ENCODE measurements around the gene GRM7. TPM values are rescaled to one million over a fixed set of nuclear protein-coding genes. Genes with fewer than 3 reads are reported as not detected.

Gene GRM7
- not detected in 5 replicates for total RNA-seq (2022; extraction: Qiagen RNA extraction)

GRCh38 chr3:6860954-6861624 is at the start of gene GRM7:
GRM7 (plus strand) TSS chr3:6861115.

Measured in A549 treated with CORT108297 at 1 μM for 4 hours (cell line).